Uterus (tissue), 2 donors: ENCODE results near the gene HDHD2.

Experiments used
- POLR2A ChIP-seq, 2 donors: fragments of 450-650 bp; IDR thresholded peaks; one replicate each; pipeline ENCODE4 v1.6.1; 2016; ENCODE audit warnings: antibody characterized with exemption in 2 of 2, mild to moderate bottlenecking in 1 of 2, moderate library complexity in 1 of 2
- TF ChIP-seq, protein P1 (sequence below), 4 experiments: fragments of 200-600 bp in 2 of 4; fragments of 450-650 bp in 2 of 4; sonication (generic) in 2 of 4; IDR thresholded peaks; one replicate each; pipeline ENCODE4 v1.5.1; 2016 to 2019; ENCODE audit warnings: antibody characterized with exemption in 4 of 4, mild to moderate bottlenecking in 2 of 4, moderate library complexity in 1 of 4

DNA sequence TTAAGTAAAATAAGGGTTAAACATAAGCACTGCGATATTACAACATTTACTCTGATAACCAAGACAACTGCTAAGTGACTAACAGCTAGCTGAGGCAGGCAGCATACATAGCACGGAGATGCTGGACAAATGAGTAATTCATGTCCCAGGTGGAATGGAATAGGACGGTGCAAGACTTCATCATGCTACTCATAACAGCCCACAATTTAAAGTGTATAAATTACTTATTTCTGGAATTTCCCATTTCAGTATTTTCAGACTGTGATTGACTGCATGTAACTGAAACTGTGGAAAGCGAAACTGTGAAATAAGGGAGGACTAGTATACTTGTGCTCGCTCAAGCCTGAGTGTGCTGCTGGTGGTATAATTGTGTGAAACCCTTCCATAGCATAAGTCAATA, 12.9 kb upstream of the HDHD2 start:
- TF ChIP-seq, protein P1, sequence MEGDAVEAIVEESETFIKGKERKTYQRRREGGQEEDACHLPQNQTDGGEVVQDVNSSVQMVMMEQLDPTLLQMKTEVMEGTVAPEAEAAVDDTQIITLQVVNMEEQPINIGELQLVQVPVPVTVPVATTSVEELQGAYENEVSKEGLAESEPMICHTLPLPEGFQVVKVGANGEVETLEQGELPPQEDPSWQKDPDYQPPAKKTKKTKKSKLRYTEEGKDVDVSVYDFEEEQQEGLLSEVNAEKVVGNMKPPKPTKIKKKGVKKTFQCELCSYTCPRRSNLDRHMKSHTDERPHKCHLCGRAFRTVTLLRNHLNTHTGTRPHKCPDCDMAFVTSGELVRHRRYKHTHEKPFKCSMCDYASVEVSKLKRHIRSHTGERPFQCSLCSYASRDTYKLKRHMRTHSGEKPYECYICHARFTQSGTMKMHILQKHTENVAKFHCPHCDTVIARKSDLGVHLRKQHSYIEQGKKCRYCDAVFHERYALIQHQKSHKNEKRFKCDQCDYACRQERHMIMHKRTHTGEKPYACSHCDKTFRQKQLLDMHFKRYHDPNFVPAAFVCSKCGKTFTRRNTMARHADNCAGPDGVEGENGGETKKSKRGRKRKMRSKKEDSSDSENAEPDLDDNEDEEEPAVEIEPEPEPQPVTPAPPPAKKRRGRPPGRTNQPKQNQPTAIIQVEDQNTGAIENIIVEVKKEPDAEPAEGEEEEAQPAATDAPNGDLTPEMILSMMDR (IDR thresholded peaks at IDR 0.05): no peak
- no peak for TF ChIP-seq POLR2A (IDR thresholded peaks at IDR 0.05)
